ENCODE data around the gene SPTBN1. TPM values are rescaled to one million over a fixed set of nuclear protein-coding genes. Genes with fewer than 3 reads are reported as not detected.
A peak's percentile ranks its signal among the peaks of the same experiment; 100 is the strongest.

The SPTBN1 gene
- total and polyA plus RNA-seq, 9 of the 15 experiments (the other 6 are each of a cell fraction or from before 2014, with no cell fraction given) = 8.9 to 66.8 (median 31.4) TPM

GRCh38 chr2:54589340-54590215, 133.5 kb downstream of the SPTBN1 start (continued):
- TF ChIP-seq, protein P1, sequence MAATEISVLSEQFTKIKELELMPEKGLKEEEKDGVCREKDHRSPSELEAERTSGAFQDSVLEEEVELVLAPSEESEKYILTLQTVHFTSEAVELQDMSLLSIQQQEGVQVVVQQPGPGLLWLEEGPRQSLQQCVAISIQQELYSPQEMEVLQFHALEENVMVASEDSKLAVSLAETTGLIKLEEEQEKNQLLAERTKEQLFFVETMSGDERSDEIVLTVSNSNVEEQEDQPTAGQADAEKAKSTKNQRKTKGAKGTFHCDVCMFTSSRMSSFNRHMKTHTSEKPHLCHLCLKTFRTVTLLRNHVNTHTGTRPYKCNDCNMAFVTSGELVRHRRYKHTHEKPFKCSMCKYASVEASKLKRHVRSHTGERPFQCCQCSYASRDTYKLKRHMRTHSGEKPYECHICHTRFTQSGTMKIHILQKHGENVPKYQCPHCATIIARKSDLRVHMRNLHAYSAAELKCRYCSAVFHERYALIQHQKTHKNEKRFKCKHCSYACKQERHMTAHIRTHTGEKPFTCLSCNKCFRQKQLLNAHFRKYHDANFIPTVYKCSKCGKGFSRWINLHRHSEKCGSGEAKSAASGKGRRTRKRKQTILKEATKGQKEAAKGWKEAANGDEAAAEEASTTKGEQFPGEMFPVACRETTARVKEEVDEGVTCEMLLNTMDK (IDR thresholded peaks at IDR 0.05; ENCODE audit: borderline replicate concordance, insufficient read depth, low read depth, low read length, poor library complexity, severe bottlenecking) = no peak
- TF ChIP-seq TCFL5 (CRISPR knock-in tag; conservative IDR thresholded peaks at IDR 0.05) (no peak), THAP7 (CRISPR knock-in tag; IDR thresholded peaks at IDR 0.05) (no peak), PTBP1 (IDR thresholded peaks at IDR 0.05; ENCODE audit: low read depth, low read length) (no peak), REST (IDR thresholded peaks at IDR 0.05; ENCODE audit: borderline replicate concordance) (peak; percentile 59; the same call in 1 of the 2 replicates), REST (CRISPR knock-in tag; IDR thresholded peaks at IDR 0.05; ENCODE audit: low read depth) (no peak), ZKSCAN3 (CRISPR knock-in tag; IDR thresholded peaks at IDR 0.05) (no peak), ZNF644 (tag; IDR thresholded peaks at IDR 0.05; ENCODE audit: low read depth) (no peak; the same call in 1 of the 2 replicates), CHD1 (IDR thresholded peaks at IDR 0.05; ENCODE audit: low read length) (no peak), TEAD1 (CRISPR knock-in tag; IDR thresholded peaks at IDR 0.05) (no peak), CBX8 (IDR thresholded peaks at IDR 0.05; ENCODE audit: borderline replicate concordance, extremely low read depth, low read depth, low read length, poor library complexity, severe bottlenecking) (no peak), POLR2AphosphoS2 (IDR thresholded peaks at IDR 0.05; ENCODE audit: low read length) (no peak), MXD1 (CRISPR knock-in tag; IDR thresholded peaks at IDR 0.05; ENCODE audit: borderline replicate concordance, poor library complexity, severe bottlenecking) (no peak), SREBF2 (CRISPR knock-in tag; IDR thresholded peaks at IDR 0.05) (no peak)

Data from K562 (cell line).